HG03439 (cell line): ENCODE results near the gene IGF2BP3.
"Not testable (repeated sequence)": the region's sequence is repeated elsewhere in the genome, so short reads cannot be mapped to it uniquely, and the experiment has no call there.

ENCODE experiments used
- ATAC-seq: cut with Tn5 transposase; IDR thresholded peaks from one replicate; pipeline ENCODE4 v1.9.1; 2021; ENCODE audit warnings: mild to moderate bottlenecking, moderate library complexity; ENCODE audit not compliant: unreplicated experiment

The IGF2BP3 gene

GRCh38 chr7:23470330-23471105, at the start of gene IGF2BP3:
IGF2BP3 (minus strand) TSS chr7:23470491; CDS start chr7:23470110, 381 bp downstream.
- ATAC-seq, result peak; percentile 0

DNA sequence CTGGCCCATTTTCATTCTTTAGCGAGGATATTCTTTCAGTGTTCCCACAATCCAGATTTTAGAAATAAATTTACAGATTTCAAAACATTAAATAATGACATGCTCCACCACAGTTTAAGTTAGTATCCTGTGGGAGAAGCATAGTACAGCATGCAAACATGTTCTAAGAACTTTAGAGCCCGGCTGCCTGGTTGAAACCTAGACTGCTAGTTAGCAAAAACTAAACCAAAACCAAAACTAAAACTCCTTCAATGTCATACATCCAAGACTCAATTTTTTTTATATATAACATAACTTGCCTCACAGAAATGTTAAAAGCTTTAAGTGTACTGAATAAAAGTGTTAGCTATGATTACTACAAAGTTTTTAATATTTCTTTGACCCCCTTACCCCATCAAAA, 44.5 kb upstream of the IGF2BP3 start:
- no peak for ATAC-seq

DNA sequence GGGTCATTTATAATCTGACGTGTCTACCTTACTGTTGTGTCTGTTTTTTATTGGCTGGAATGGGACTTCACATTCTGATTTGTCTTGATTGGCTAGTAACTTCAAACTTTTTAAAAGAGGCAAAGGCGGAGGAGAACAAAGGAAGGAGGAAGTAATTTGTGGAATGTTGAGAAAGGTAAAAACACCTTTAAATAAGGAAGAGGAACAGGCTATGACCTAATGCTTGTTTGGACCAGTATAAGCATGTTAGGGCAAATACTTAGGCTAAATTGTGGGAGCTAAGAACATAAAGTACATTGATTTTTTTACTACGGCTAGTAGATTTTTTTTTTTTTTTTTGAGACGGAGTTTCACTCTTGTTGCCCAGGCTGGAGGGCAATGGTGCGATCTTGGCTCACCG, 43.5 kb upstream of the IGF2BP3 start:
- ATAC-seq, result not testable (repeated sequence)

DNA sequence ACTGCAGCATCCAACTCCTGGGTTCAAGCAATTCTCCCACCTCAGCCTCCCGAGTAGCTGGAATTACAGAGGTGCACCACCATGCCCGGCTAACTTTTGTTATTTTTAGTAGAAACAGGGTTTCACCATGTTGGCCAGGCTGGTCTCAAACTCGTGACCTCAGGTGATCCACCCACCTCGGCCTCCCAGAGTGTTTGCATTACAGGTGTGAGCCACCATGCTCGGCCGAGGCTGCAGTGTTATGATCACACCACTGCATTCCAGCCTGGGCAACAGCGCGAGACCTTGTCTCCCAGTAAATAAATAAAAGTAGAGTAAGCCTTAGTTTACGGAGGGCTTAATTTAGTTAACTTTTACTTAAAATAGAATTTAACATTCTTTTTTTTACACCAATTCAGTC, 23.7 kb upstream of the IGF2BP3 start:
- ATAC-seq, result no peak

DNA sequence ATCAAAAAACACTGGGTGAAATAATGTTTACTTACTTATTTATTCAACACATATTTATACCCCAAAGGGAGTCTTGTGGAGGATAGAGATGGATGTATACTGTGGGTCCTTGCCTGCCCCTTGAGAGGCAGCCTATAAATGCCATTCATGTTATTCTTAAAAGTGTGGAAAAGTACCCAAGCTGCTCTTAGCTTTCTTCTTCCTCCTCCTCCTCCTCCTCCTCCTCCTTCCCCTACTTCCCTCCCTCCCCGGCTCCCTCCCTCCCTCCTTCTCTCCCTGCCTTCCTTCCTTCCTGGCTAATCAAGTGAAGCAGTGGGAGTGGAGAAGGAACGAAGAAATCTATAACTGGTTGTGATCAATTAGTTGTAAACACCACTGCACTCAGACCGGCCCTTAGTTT, 21.2 kb upstream of the IGF2BP3 start:
- ATAC-seq, result no peak

DNA sequence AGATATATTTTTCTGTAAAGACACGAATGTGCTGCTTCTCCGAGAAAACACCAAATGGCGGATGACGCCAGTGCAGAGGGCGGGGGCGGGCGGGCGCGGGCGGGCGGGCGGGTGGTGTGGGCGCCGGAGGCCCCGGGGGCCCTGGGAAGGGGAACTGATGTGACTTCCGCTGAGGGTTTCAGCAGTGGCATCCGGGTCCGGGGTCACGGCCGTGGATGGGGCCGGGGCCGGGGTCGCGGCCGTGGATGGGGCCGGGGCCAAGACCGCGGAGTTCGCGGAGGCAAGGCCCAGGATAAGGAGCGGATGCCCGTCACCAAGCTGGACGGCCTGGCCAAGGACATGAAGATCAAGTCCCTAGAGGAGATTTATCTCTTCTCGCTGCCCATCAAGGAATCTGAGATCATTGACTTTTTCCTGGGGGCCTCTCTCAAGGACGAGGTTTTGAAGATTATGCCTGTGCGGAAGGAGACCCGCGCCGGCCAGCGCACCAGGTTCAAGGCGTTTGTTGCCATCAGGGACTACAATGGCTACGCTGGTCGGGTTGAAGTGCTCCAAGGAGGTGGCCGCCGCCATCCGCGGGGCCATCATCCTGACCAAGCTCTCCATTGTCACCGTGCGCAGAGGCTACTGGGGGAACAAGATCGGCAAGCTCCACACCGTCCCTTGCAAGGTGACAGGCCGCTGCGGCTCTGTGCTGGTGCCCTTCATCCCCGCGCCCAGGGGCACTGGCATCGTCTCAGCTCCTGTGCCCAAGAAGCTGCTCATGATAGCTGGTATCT, 20.3 kb upstream of the IGF2BP3 start:
- ATAC-seq, result peak; percentile 63

DNA sequence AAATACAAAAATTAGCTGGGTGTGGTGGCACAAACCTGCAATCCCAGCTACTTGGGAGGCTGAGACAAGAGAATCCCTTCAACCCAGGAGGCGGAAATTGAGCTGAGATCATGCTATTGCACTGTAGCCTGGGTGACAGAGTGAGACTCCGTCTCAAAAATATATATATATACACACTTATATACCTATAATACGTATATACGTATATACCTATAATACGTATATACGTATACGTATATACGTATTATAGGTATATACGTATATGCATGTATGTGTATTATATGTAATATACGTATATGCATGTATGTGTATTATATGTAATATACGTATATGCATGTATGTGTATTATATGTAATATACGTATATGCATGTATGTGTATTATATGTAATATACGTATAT, 18.4 kb upstream of the IGF2BP3 start:
- not testable (repeated sequence) for ATAC-seq

GRCh38 chr7:23487670-23488069, 17.4 kb upstream of the IGF2BP3 start:
- no peak for ATAC-seq

- no peak for ATAC-seq
Observed at GRCh38 chr7:23486002-23486773, 15.9 kb upstream of the IGF2BP3 start.

GRCh38 chr7:23482686-23483085, 12.4 kb upstream of the IGF2BP3 start:
- no peak for ATAC-seq

DNA sequence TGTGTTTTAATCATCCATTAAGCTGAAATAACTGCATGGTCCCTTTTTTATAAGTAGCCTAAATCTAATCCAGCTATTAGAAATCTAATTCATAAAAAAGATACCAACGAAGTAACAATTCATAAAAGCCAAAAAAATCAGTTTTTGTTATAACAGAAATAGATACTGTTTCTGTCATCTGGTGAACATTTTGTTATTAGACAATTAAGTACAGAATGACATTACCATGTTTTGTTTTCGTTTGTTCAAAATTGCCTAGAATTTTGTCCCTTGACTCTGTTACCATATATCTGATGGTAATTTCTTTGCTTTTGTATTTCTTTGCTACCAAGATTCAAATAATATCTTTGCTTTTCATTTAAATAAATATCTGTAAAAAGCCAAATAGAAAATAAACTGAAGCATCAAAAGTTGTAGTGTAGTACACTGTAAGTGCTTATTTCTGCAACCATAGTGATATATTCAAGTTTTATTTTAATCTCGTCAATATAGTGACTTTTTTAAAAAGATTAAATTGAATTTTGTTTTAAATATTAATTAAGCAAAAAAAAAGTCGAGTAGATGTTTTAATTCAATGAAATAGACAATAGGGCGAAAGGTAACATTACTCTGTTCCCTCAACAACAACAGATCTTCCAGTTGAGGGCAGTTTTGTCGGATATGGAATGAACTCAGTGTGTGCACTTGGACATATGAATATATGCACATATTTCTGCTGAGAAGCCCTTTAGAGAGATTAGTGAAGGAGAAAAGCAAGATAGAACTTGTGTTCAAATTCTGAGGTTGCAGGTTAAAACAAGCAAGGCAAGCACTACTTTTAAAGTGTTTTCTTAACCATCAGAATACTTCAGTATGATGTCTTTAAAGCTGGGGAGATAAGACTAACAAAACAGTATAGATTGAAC, 7.9 kb upstream of the IGF2BP3 start:
- no peak for ATAC-seq

DNA sequence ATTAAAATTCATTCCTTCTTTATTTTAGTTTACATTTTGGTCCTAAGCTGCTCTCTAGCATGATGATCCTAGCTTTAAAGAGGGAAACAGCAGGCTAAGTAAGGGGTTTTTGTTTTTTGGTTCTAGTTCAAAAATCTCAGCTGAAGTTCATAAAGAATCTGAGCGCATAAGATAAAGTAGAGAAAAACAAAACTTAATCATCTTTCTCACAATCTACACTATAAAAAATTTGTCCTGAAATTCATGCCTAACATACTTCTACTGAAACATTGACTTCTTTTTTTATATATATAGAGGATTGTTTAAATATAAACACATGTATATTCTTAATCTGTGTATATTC, 6.8 kb upstream of the IGF2BP3 start:
- ATAC-seq, result no peak

DNA sequence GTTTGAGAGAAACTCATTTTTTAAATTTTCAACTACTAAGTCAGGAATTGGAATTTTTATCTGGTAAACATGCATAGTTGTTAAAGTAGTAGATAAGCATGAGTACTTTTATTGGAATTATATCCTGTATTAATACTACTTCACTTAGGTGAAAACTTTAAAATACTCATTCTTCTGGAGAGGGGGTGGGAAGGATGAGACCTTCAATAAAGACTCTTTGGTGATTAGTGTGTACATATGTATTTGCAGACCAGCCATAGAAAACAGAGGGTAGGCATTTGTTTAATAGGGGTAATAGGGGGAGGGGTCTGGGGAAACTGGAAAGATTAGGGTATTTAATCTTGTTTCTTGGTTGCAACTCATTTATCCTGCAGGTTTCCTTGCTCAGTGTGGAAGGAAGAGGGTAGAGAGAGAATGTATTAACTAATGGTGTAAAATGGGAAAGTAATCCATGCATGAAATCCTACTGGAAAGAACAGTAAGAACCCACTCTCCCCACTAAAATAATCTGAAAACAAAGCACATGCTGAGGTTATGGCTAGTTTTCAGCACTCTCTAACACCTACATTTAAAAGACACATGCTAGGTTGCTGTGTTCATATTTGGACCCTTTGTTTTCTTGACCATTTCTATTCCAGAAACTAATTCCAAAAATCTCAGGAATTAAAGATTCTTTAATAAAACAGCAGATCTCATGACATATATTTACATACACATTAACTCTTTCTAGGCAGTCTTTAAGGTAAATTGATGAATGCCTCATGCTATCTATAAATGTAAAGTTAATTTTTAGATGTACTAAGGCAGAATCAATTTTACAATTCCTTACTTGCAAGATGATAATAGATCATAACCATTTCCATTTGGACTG, 6.2 kb upstream of the IGF2BP3 start:
- ATAC-seq, result no peak

GRCh38 chr7:23475576-23475839, 5.2 kb upstream of the IGF2BP3 start:
- ATAC-seq, result no peak

GRCh38 chr7:23474829-23475575, 4.7 kb upstream of the IGF2BP3 start:
- ATAC-seq, result no peak

DNA sequence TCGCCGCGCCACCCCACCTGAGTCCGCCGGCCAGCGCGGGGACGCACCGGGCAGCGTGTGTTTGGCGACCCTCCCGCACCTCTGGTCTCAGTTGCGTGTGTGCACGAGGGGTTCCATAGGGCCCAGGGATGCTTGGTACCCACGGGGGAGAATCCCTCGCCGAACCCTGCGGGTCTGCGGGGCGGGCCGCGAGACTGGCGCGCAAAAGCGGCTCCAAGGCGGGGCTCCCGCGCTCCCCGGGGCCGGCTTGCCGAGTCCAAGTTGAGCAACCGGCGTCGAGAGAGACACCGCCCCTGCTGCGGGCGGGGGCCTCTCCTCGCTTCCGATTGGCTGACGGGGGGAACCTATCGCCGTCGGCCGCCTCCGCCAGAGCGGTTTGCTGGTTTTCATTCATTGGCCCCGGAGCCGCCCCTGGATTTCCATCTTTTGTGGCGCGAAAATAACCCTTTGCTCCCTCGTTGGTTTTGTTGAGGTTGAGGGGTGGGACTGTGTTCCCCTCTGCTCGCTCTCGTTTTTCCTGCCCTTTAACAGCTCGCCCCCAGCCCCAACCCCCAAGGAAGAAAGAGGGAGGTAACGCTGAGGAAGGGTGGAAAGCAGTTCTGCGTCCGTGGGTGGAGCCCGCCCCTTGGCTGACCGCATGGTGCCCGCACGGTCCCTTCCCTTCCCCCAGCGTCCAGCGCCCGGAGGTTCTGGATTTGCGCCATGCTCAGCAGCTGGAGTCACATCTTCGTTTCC, 4.0 kb upstream of the IGF2BP3 start:
- ATAC-seq, result peak; percentile 70

DNA sequence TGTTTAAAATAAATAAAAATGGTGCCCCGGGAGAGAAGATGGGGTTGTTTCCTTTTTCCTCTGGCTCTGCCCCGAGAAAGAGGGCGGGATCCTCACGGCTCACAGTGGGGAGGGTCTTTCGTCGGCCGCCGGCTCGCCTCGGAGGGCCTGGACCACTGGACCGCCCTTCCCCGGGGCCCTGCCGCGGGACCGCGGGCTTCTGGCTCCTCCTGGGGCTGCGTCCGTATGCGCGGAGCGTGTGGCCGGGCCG, 3.5 kb upstream of the IGF2BP3 start:
- no peak for ATAC-seq

- ATAC-seq, result no peak
Observed at GRCh38 chr7:23472956-23473843, 2.9 kb upstream of the IGF2BP3 start.
